K562 (cell line): ENCODE data around the gene ARRDC5. TPM values are rescaled to one million over a fixed set of nuclear protein-coding genes. Genes with fewer than 3 reads are reported as not detected.

Source experiments
- ATAC-seq: fragments of 200-7000 bp; cut with Tn5 transposase; 3 replicates; pipeline ENCODE4 v1.9.1; 2020; ENCODE audit warnings: moderate library complexity
- BruUV-seq: library from RNA; stranded (reverse); fragments of 400-500 nt; replicated peaks from 2 replicates; lab custom pipeline; 2021; lab: Mats Ljungman, UMichigan
- CTCF ChIA-PET: fragments of 300-600 bp; formaldehyde crosslinking; extraction: SDS; loops from one replicate; lab custom pipeline; 2021; ENCODE audit warnings: low intra/inter-chr PET ratio; lab: Yijun Ruan, JAX
- POLR2A ChIA-PET: fragments of 300-600, 350-650 bp; sonication (Branson Sonifier 250); formaldehyde crosslinking; extraction: SDS; loops from one replicate; lab custom pipeline; 2021; ENCODE audit warnings: antibody characterized with exemption, inconsistent platforms; lab: Yijun Ruan, JAX
- DNase-seq, 4 experiments: peaks; one replicate each; pipeline versions ENCODE4 v3.0.0 to v3.0.0-alpha.2; 2011 to 2018; ENCODE audit warnings: low spot score in 3 of 4, mixed read lengths in 3 of 4; ENCODE audit errors: extremely low read depth in 1 of 4
- FAIRE-seq: peaks from 2 replicates; lab custom pipeline; 2011; peaks lifted over from hg19 to GRCh38; lab: Jason Lieb, UNC
- H2AFZ ChIP-seq: 2 replicates; pipeline ENCODE4 v1.6.0; 2011; ENCODE audit warnings: low read depth, low read length, control low read depth, inconsistent platforms
- H3K27ac ChIP-seq: fragments of 200-600 bp; 3 replicates; pipeline ENCODE4 v1.8.0; 2011; ENCODE audit warnings: low read depth, mild to moderate bottlenecking, control low read depth, inconsistent platforms, low read length, moderate library complexity, mixed read lengths; ENCODE audit errors: extremely low read depth
- H3K27me3 ChIP-seq, 2 experiments: fragments of 300-600 bp in 1 of 2; 2 replicates in 1 of 2; 3 replicates in 1 of 2; pipeline versions ENCODE4 v1.6.0 to v1.8.0; 2011; ENCODE audit warnings: inconsistent platforms in 2 of 2, low read length in 2 of 2, mild to moderate bottlenecking in 1 of 2, mixed read lengths in 1 of 2, moderate library complexity in 1 of 2; ENCODE audit not compliant: control insufficient read depth in 2 of 2, insufficient read depth in 2 of 2
- H3K36me3 ChIP-seq: fragments of 300-600 bp; 3 replicates; pipeline ENCODE4 v1.8.0; 2011; ENCODE audit warnings: mild to moderate bottlenecking, low read length, inconsistent platforms; ENCODE audit not compliant: control insufficient read depth, insufficient read depth
- H3K4me1 ChIP-seq, 2 experiments: fragments of 200-600 bp in 1 of 2; replicated peaks in 1 of 2; 2 replicates in 1 of 2; 3 replicates in 1 of 2; pipeline versions ENCODE4 v1.5.1 to v1.8.0; 2011; ENCODE audit warnings: inconsistent platforms in 2 of 2, low read length in 2 of 2, mild to moderate bottlenecking in 1 of 2, mixed read lengths in 1 of 2, moderate library complexity in 1 of 2; ENCODE audit not compliant: control insufficient read depth in 2 of 2, insufficient read depth in 2 of 2
- H3K4me2 ChIP-seq: 2 replicates; pipeline ENCODE4 v1.6.1; 2011; ENCODE audit warnings: low read length, control low read depth, inconsistent platforms, mixed read lengths; ENCODE audit not compliant: insufficient read depth
- H3K4me3 ChIP-seq: fragments of 200-600 bp; sonication (generic), shearing (Covaris generic); 2 replicates; pipeline ENCODE4 v1.5.1; 2016; ENCODE audit warnings: control low read depth, inconsistent platforms
- H3K79me2 ChIP-seq: fragments of 200-600 bp; 3 replicates; pipeline ENCODE4 v1.8.0; 2011; ENCODE audit warnings: low read length, inconsistent platforms; ENCODE audit not compliant: control insufficient read depth, insufficient read depth
- H3K9ac ChIP-seq, 2 experiments: 2 replicates each; pipeline versions ENCODE4 v1.6.0 to v1.6.1; 2011; ENCODE audit warnings: low read depth in 2 of 2, low read length in 2 of 2, control low read depth in 1 of 2, inconsistent platforms in 1 of 2, mild to moderate bottlenecking in 1 of 2, mixed read lengths in 1 of 2; ENCODE audit not compliant: insufficient read depth in 1 of 2
- H3K9me1 ChIP-seq: one replicate; pipeline ENCODE4 v1.6.0; 2011; ENCODE audit warnings: inconsistent platforms, mild to moderate bottlenecking, low read length, moderate library complexity; ENCODE audit not compliant: control insufficient read depth, insufficient read depth
- H3K9me3 ChIP-seq: replicated peaks from 2 replicates; pipeline ENCODE4 v1.5.1; 2011; ENCODE audit warnings: low read depth, low read length, inconsistent platforms; ENCODE audit not compliant: control insufficient read depth, insufficient read depth
- H4K20me1 ChIP-seq: replicated peaks from 2 replicates; pipeline ENCODE4 v1.6.1; 2011; ENCODE audit warnings: low read length, inconsistent platforms, mixed read lengths; ENCODE audit not compliant: control insufficient read depth, insufficient read depth
- CBFB ChIP-seq: sonication (generic); formaldehyde crosslinking; IDR thresholded peaks from 2 replicates; pipeline ENCODE4 v1.4.0; 2020; ENCODE audit warnings: mild to moderate bottlenecking, missing genetic modification reagents
- HBP1 ChIP-seq: fragments of 450-650 bp; formaldehyde crosslinking; IDR thresholded peaks from 2 replicates; pipeline ENCODE4 v1.4.0; 2022; ENCODE audit warnings: missing genetic modification characterization
- PREB ChIP-seq: sonication (generic); formaldehyde crosslinking; IDR thresholded peaks from 2 replicates; pipeline ENCODE4 v1.8.1; 2023; ENCODE audit warnings: mild to moderate bottlenecking, missing genetic modification reagents
- RNF219 ChIP-seq: fragments of 250-450 bp; sonication (Bioruptor Pico); IDR thresholded peaks from 2 replicates; pipeline ENCODE4 v1.5.0; 2022; ENCODE audit warnings: mild to moderate bottlenecking
- TEAD2 ChIP-seq: fragments of 450-650 bp; IDR thresholded peaks from 2 replicates; pipeline ENCODE4 v1.6.1; 2016; ENCODE audit warnings: missing genetic modification characterization, control low read depth, missing compliant biosample characterization
- TFAM ChIP-seq: fragments of 250-450 bp; sonication (Bioruptor Pico); conservative IDR thresholded peaks from 2 replicates; pipeline ENCODE4 v1.5.0; 2021; ENCODE audit warnings: mild to moderate bottlenecking, moderate library complexity
- ZNF23 ChIP-seq: fragments of 250-450 bp; sonication (Bioruptor Pico); IDR thresholded peaks from 2 replicates; pipeline ENCODE4 v1.4.0; 2020; ENCODE audit warnings: mild to moderate bottlenecking
- WGBS: fragments of 100-300 bp; shearing (Covaris generic); methylation state at CpG from one replicate; pipeline ENCODE4 v1.1.6; 2016; ENCODE audit warnings: low coverage, mixed read lengths; ENCODE audit not compliant: insufficient coverage; ENCODE audit errors: missing lambda C conversion rate; 5-methylcytosine and 5-hydroxymethylcytosine counted together
- in situ Hi-C: fragments of 300-500 bp; cut with MboI; formaldehyde crosslinking; loops from 4 replicates; pipeline ENCODE4 v1.15.0; 2018; ENCODE audit warnings: inconsistent platforms, mixed read lengths
- intact Hi-C: fragments of 100-400 bp; cut with micrococcal nuclease; formaldehyde crosslinking; loops from 2 replicates; pipeline ENCODE4 v1.14.2; 2022
- polyA plus RNA-seq, 8 experiments: library from polyadenylated mRNA; depleted of rRNA in 4 of 8; stranded (reverse) in 5 of 8; unstranded in 3 of 8; fragments of >200 nt; fragmentation: Nextera tagmentation in 2 of 8; fragmentation: Illumina TruSeq in 1 of 8; extraction: Ambion mirVana in 2 of 8; extraction: Trizol in 1 of 8; gene quantifications; 2 replicates each; pipeline versions ENCODE4 v1.2.1 to v1.2.3, GENCODE V29; 2011 to 2014; ENCODE audit warnings: inconsistent platforms in 1 of 8, missing spikeins in 1 of 8
- total RNA-seq, 7 experiments: library from RNA; depleted of rRNA in 6 of 7; stranded (reverse); fragments of >200 nt in 6 of 7; fragmentation: Illumina TruSeq in 2 of 7; extraction: Trizol in 2 of 7; gene quantifications; 2 replicates each; pipeline versions ENCODE4 v1.2.1 to v1.2.3, GENCODE V29; 2011 to 2021; ENCODE audit warnings: low replicate concordance in 1 of 7
- TF ChIP-seq, protein P1 (sequence below): sonication (generic); formaldehyde crosslinking; IDR thresholded peaks from 2 replicates; pipeline ENCODE4 v1.8.0; 2022; ENCODE audit warnings: mild to moderate bottlenecking, missing genetic modification reagents
- TF ChIP-seq, protein P2 (sequence below): fragments of 450-650 bp; formaldehyde crosslinking; conservative IDR thresholded peaks from 2 replicates; pipeline ENCODE4 v1.4.0; 2022; ENCODE audit warnings: mild to moderate bottlenecking, missing genetic modification characterization
- TF ChIP-seq, protein P3 (sequence below): sonication (generic); formaldehyde crosslinking; IDR thresholded peaks from 2 replicates; pipeline ENCODE4 v1.8.1; 2023; ENCODE audit warnings: mild to moderate bottlenecking, missing genetic modification reagents

ARRDC5 gene
- total and polyA plus RNA-seq, 9 of the 15 experiments (the other 6 are each of a cell fraction or from before 2014, with no cell fraction given): not detected

GRCh38 chr19:4851551-4852290 is 51.0 kb downstream of the ARRDC5 start:
- Histone ChIP-seq H3K36me3 (peaks cover 48% of the 10 kb centered on the region; the same call in 1 of the 3 replicates), H3K9me1 (no peaks in the 10 kb centered on the region), H3K4me1 (peaks cover 0 to 10% of the 10 kb centered on the region in 2 experiments; a peak in 2 of 5 replicates), H3K4me2 (no peak overlapping the region), H3K27ac (no peak overlapping the region), H2AFZ (no peak overlapping the region), H3K27me3 (no peaks in the 10 kb centered on the region), H3K79me2 (no peaks in the 10 kb centered on the region), H4K20me1 (no peaks in the 10 kb centered on the region), H3K9ac (no peak overlapping the region), H3K4me3 (no peak overlapping the region), H3K9me3 (no peaks in the 10 kb centered on the region)
- CTCF ChIA-PET: interaction anchor here (0.6 to 2.5 kb wide), 3 partner anchors 41 to 59 kb away, joined by 3 to 17 read pairs (median 7); no protein-coding TSS in a partner anchor
- ATAC-seq (peak; percentile 96), FAIRE-seq (no peak), DNase-seq (peak; percentile 71 to 82 (median 74))
- intact Hi-C loops (loop anchor here (1.0 kb wide), 1 partner anchor 40 kb away; no protein-coding TSS in a partner anchor), in situ Hi-C loops (no loop called here)
- WGBS: 67% methylated on average over 25 of the region's 42 CpGs
- POLR2A ChIA-PET: interaction anchor here (0.6 to 1.2 kb wide), 4 partner anchors 12 to 54 kb away, joined by 3 to 4 read pairs (median 3); partner anchors contain the start of gene PLIN3
- BruUV-seq: no TSS peak
- TF ChIP-seq, protein P1, sequence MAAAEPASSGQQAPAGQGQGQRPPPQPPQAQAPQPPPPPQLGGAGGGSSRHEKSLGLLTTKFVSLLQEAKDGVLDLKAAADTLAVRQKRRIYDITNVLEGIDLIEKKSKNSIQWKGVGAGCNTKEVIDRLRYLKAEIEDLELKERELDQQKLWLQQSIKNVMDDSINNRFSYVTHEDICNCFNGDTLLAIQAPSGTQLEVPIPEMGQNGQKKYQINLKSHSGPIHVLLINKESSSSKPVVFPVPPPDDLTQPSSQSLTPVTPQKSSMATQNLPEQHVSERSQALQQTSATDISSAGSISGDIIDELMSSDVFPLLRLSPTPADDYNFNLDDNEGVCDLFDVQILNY (CRISPR knock-in tag): no peak
- TF ChIP-seq, protein P2, sequence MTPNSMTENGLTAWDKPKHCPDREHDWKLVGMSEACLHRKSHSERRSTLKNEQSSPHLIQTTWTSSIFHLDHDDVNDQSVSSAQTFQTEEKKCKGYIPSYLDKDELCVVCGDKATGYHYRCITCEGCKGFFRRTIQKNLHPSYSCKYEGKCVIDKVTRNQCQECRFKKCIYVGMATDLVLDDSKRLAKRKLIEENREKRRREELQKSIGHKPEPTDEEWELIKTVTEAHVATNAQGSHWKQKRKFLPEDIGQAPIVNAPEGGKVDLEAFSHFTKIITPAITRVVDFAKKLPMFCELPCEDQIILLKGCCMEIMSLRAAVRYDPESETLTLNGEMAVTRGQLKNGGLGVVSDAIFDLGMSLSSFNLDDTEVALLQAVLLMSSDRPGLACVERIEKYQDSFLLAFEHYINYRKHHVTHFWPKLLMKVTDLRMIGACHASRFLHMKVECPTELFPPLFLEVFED: 0 out of 2 replicates have a peak, but pooled peaks have one; percentile 41
- TF ChIP-seq HBP1 (0 out of 2 replicates have a peak, but pooled peaks have one; percentile 37), TEAD2 (tag) (no peak), PREB (CRISPR knock-in tag) (no peak), RNF219 (CRISPR knock-in tag) (no peak), CBFB (CRISPR knock-in tag) (no peak), TFAM (CRISPR knock-in tag) (no peak), ZNF23 (no peak)
- TF ChIP-seq, protein P3, sequence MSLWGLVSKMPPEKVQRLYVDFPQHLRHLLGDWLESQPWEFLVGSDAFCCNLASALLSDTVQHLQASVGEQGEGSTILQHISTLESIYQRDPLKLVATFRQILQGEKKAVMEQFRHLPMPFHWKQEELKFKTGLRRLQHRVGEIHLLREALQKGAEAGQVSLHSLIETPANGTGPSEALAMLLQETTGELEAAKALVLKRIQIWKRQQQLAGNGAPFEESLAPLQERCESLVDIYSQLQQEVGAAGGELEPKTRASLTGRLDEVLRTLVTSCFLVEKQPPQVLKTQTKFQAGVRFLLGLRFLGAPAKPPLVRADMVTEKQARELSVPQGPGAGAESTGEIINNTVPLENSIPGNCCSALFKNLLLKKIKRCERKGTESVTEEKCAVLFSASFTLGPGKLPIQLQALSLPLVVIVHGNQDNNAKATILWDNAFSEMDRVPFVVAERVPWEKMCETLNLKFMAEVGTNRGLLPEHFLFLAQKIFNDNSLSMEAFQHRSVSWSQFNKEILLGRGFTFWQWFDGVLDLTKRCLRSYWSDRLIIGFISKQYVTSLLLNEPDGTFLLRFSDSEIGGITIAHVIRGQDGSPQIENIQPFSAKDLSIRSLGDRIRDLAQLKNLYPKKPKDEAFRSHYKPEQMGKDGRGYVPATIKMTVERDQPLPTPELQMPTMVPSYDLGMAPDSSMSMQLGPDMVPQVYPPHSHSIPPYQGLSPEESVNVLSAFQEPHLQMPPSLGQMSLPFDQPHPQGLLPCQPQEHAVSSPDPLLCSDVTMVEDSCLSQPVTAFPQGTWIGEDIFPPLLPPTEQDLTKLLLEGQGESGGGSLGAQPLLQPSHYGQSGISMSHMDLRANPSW (CRISPR knock-in tag): no peak
